Measurements from ENCODE around the gene IGFLR1.

The IGFLR1 gene

DNA sequence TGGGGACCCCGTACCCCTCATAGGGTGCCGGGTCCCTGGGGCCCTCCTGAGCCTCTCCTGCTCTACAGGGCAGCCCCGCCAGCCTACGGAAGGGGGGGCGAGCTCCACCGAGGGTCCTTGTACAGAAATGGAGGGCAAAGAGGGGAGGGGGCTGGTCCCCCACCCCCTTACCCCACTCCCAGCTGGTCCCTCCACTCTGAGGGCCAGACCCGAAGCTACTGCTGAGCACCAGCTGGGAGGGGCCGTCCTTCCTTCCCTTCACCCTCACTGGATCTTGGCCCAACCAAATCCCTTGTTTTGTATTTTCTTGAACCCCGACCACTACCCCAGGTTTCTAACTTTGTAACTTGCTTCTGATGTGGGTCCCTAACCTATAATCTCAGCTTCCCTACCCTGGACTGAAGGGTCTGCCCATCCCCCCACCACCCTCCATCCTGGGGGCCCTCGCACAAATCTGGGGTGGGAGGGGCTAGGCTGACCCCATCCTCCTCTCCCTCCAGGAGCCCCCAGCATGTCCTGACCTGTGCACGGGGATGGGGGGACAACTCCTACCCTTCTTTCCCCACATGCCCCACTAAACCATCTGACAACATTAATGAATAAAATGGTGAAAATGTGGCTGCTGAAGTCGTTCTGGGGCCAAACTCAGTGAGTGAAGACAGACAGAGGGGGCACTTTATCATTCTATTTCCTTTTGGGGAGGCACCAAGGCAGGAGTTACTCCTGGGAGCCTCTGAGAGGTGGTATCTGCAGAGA, 46.1 kb upstream of the IGFLR1 start:
- no peaks in the 10 kb centered on the region for H3K4me1 Mint-ChIP-seq
- no peak overlapping the region for H3K27ac Mint-ChIP-seq
- H3K36me3 Mint-ChIP-seq (ENCODE audit: low read depth), result peaks cover 6% of the 10 kb centered on the region
- H3K9me3 Mint-ChIP-seq, result no peaks in the 10 kb centered on the region
- no peaks in the 10 kb centered on the region for H3K27me3 Mint-ChIP-seq (ENCODE audit: low read depth)
- no peak for TF ChIP-seq CTCF (IDR thresholded peaks at IDR 0.05; ENCODE audit: unreplicated experiment in 3 of 3)
- no peak overlapping the region for H3K4me3 Mint-ChIP-seq

GRCh38 chr19:35787227-35787799, 45.1 kb upstream of the IGFLR1 start:
- TF ChIP-seq CTCF (IDR thresholded peaks at IDR 0.05; ENCODE audit: unreplicated experiment in 3 of 3), result no peak
- Mint-ChIP-seq H3K27ac (no peak overlapping the region), H3K9me3 (no peaks in the 10 kb centered on the region), H3K4me1 (no peaks in the 10 kb centered on the region), H3K4me3 (no peak overlapping the region), H3K36me3 (ENCODE audit: low read depth) (peaks cover 15% of the 10 kb centered on the region), H3K27me3 (ENCODE audit: low read depth) (peaks cover 6% of the 10 kb centered on the region)

DNA sequence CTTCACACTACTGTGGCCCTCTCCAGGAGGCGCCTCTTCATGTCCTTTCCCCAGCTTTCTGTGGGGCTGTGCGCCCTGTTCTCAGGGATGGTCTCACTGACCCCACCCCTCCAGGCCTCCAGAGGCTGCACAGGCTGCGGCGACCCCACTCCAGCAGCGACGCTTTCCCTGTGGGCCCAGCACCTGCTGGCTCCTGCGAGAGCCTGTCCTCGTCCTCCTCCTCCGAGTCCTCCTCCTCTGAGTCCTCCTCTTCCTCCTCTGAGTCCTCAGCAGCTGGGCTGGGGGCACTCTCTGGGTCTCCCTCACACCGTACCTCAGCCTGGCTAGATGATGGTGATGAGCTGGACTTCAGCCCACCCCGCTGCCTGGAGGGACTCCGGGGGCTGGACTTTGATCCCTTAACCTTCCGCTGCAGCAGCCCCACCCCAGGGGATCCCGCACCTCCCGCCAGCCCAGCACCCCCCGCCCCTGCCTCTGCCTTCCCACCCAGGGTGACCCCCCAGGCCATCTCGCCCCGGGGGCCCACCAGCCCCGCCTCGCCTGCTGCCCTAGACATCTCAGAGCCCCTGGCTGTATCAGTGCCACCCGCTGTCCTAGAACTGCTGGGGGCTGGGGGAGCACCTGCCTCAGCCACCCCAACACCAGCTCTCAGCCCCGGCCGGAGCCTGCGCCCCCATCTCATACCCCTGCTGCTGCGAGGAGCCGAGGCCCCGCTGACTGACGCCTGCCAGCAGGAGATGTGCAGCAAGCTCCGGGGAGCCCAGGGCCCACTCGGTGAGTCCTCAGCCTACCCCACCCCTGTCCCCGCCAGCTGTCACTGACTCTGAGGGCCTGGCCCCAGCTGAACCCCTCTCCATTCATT, 44.3 kb upstream of the IGFLR1 start:
- Mint-ChIP-seq H3K36me3 (ENCODE audit: low read depth) (peaks cover 18% of the 10 kb centered on the region), H3K4me1 (no peaks in the 10 kb centered on the region), H3K4me3 (no peak overlapping the region), H3K27me3 (ENCODE audit: low read depth) (peaks cover 6% of the 10 kb centered on the region), H3K27ac (peak overlapping the region in 1 of 3 experiments; percentile 52), H3K9me3 (no peaks in the 10 kb centered on the region)
- no peak for TF ChIP-seq CTCF (IDR thresholded peaks at IDR 0.05; ENCODE audit: unreplicated experiment in 3 of 3)

- peaks cover 22% of the 10 kb centered on the region for H3K36me3 Mint-ChIP-seq (ENCODE audit: low read depth)
- no peak overlapping the region for H3K27ac Mint-ChIP-seq
- no peaks in the 10 kb centered on the region for H3K9me3 Mint-ChIP-seq
- no peaks in the 10 kb centered on the region for H3K4me1 Mint-ChIP-seq
- peaks cover 6% of the 10 kb centered on the region for H3K27me3 Mint-ChIP-seq (ENCODE audit: low read depth)
- no peak for TF ChIP-seq CTCF (IDR thresholded peaks at IDR 0.05; ENCODE audit: unreplicated experiment in 3 of 3)
- H3K4me3 Mint-ChIP-seq, result no peak overlapping the region
Observed at GRCh38 chr19:35785339-35785627, 43.0 kb upstream of the IGFLR1 start.

DNA sequence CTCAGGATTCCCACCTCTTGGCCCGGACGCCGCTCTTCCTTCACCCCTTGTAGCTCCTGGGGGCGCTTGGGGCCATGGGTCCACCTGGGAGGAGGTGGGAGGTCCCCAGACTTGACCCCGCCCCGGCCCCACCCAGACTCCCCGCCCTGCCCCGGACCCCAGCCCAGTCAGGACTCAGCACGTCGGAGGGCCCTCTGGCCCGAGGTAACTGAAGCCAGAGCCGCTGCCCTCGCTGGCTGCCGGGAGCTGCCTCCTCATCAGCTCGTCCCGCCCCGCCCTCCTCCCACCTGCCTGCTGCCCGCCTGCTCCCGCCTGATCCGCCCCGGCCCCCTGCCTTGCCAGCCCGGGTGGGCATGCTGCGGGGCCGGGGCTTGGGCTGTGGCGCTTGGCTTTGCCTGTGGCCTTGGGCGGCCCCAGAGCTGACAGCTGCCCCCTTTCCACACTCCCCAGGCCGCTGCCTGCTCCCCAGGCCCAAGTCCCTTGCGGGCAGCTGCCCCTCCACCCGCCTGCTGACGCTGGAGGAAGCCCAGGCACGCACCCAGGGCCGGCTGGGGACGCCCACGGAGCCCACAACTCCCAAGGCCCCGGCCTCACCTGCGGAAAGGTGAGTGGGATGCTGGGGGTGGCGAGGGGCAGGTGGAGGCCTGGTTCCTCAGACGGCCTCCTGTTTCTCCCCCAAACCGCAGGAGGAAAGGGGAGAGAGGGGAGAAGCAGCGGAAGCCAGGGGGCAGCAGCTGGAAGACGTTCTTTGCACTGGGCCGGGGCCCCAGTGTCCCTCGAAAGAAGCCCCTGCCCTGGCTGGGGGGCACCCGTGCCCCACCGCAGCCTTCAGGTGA, 42.5 kb upstream of the IGFLR1 start:
- Mint-ChIP-seq H3K4me1 (no peaks in the 10 kb centered on the region), H3K9me3 (no peaks in the 10 kb centered on the region), H3K27me3 (ENCODE audit: low read depth) (peaks cover 6% of the 10 kb centered on the region), H3K36me3 (ENCODE audit: low read depth) (peaks cover 24% of the 10 kb centered on the region), H3K27ac (no peak overlapping the region), H3K4me3 (no peak overlapping the region)
- no peak for TF ChIP-seq CTCF (IDR thresholded peaks at IDR 0.05; ENCODE audit: unreplicated experiment in 3 of 3)

Data from nephron (organoid).